Measurements from ENCODE around the gene EXOSC1. TPM values are rescaled to one million over a fixed set of nuclear protein-coding genes. Genes with fewer than 3 reads are reported as not detected.

The EXOSC1 gene
- total RNA-seq, 1 experiment from 2014 or later = 47.1 TPM

DNA sequence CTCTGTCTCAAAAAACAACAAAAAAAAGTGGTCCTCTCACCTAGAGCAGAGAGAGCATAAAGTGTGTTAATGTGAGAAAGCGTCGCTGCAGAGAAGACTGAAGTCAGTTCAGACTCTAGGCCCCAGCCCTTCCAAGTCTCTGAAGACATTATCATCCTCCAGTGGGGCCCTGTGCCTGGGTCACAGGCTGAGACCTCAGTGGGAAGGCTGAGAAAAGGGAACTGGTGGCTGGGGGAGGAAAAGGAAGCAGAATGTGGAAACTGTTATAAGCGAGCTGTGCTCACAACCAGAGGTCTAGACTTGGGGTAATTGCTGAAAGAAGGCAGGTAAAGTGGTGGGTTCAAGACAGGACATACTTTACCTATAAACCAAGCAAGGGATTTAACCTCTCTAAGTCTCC is 39.7 kb downstream of the EXOSC1 start:
- no peak for DNase-seq
- H2AFZ ChIP-seq (ENCODE audit: low read length) = no peak overlapping the region
- no peak overlapping the region for H3K4me2 ChIP-seq (ENCODE audit: low read depth, low read length, poor library complexity, severe bottlenecking)
- H3K27ac ChIP-seq (ENCODE audit: low read length) = no peak overlapping the region
- no peak overlapping the region for H3K4me3 ChIP-seq (ENCODE audit: low read length)
- H3K9ac ChIP-seq (ENCODE audit: low read length) = no peak overlapping the region
- H4K20me1 ChIP-seq (ENCODE audit: insufficient read depth, low read depth, low read length) = no peaks in the 10 kb centered on the region
- H3K9me2 ChIP-seq (replicated peaks; ENCODE audit: insufficient read depth, low read length) = no peaks in the 10 kb centered on the region
- no peaks in the 10 kb centered on the region for H3K79me2 ChIP-seq (ENCODE audit: low read length)
- H3K9me3 ChIP-seq (ENCODE audit: low read length) = no peaks in the 10 kb centered on the region
- peaks cover 6% of the 10 kb centered on the region; the same call in 1 of the 2 replicates for H3K4me1 ChIP-seq (ENCODE audit: low read length)
- no peaks in the 10 kb centered on the region for H3K27me3 ChIP-seq (ENCODE audit: low read length)
- H3K36me3 ChIP-seq (ENCODE audit: insufficient read depth, low read length) = no peaks in the 10 kb centered on the region

DNA sequence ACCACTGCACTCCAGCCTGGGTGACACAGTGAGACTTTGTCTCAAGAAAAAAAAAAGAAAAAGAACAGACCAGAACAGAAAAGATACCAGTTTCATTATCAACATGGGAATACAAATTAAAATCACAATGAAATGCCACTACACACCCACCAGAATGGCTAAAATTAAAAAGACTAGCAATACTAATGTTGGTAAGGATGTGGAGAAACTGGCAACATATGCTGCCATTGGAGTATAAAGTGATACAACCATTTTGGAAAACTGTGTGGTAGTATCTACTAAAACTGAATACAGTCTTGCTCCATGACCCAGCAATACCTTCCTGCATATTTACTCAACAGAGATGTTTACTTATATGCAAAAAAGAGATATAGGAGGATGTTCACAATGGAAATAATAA is 41.8 kb downstream of the EXOSC1 start:
- Histone ChIP-seq H3K4me2 (ENCODE audit: low read depth, low read length, poor library complexity, severe bottlenecking) (no peak overlapping the region), H2AFZ (ENCODE audit: low read length) (no peak overlapping the region), H3K36me3 (ENCODE audit: insufficient read depth, low read length) (no peaks in the 10 kb centered on the region), H3K9me3 (ENCODE audit: low read length) (no peaks in the 10 kb centered on the region), H3K4me3 (ENCODE audit: low read length) (no peak overlapping the region), H4K20me1 (ENCODE audit: insufficient read depth, low read depth, low read length) (no peaks in the 10 kb centered on the region), H3K9ac (ENCODE audit: low read length) (no peak overlapping the region), H3K4me1 (ENCODE audit: low read length) (peaks cover 9% of the 10 kb centered on the region), H3K9me2 (replicated peaks; ENCODE audit: insufficient read depth, low read length) (no peaks in the 10 kb centered on the region), H3K27ac (ENCODE audit: low read length) (no peak overlapping the region), H3K27me3 (ENCODE audit: low read length) (no peaks in the 10 kb centered on the region), H3K79me2 (ENCODE audit: low read length) (peaks cover 10% of the 10 kb centered on the region; the same call in 1 of the 2 replicates)
- no peak for DNase-seq

DNA sequence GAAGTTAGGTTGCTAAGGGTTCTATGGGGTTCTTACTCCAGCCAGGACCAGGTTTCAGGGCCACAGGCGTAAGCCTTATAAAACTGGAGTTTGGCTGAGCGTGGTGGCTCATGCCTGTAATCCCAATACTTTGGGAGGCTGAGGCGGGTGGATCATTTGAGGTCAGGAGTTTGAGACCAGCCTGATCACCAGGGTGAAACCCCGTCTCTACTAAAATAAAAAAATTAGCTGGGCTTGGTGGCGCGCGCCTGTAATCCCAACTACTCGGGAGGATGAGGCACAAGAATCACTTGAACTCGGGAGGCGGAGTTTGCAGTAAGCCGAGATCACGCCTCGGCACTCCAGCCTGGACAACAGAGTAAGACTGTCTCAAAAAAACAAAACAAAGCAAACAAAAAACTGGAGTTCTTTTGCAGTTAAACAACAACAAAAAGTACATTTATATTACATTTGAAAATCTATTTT is 44.3 kb downstream of the EXOSC1 start:
- H3K9ac ChIP-seq (ENCODE audit: low read length) = peak overlapping the region; percentile 67; the same call in 1 of the 2 replicates
- H3K79me2 ChIP-seq (ENCODE audit: low read length) = peaks cover 10% of the 10 kb centered on the region; the same call in 1 of the 2 replicates
- H3K27me3 ChIP-seq (ENCODE audit: low read length) = no peaks in the 10 kb centered on the region
- peak overlapping the region; percentile 82; the same call in 1 of the 2 replicates for H3K4me3 ChIP-seq (ENCODE audit: low read length)
- no peak for DNase-seq
- peak overlapping the region; percentile 56; the same call in 1 of the 2 replicates for H2AFZ ChIP-seq (ENCODE audit: low read length)
- peaks cover 7% of the 10 kb centered on the region for H3K4me1 ChIP-seq (ENCODE audit: low read length)
- no peaks in the 10 kb centered on the region for H3K9me2 ChIP-seq (replicated peaks; ENCODE audit: insufficient read depth, low read length)
- H3K27ac ChIP-seq (ENCODE audit: low read length) = no peak overlapping the region
- H3K9me3 ChIP-seq (ENCODE audit: low read length) = no peaks in the 10 kb centered on the region
- H3K36me3 ChIP-seq (ENCODE audit: insufficient read depth, low read length) = no peaks in the 10 kb centered on the region
- peak overlapping the region; percentile 73 for H3K4me2 ChIP-seq (ENCODE audit: low read depth, low read length, poor library complexity, severe bottlenecking)
- no peaks in the 10 kb centered on the region for H4K20me1 ChIP-seq (ENCODE audit: insufficient read depth, low read depth, low read length)

DNA sequence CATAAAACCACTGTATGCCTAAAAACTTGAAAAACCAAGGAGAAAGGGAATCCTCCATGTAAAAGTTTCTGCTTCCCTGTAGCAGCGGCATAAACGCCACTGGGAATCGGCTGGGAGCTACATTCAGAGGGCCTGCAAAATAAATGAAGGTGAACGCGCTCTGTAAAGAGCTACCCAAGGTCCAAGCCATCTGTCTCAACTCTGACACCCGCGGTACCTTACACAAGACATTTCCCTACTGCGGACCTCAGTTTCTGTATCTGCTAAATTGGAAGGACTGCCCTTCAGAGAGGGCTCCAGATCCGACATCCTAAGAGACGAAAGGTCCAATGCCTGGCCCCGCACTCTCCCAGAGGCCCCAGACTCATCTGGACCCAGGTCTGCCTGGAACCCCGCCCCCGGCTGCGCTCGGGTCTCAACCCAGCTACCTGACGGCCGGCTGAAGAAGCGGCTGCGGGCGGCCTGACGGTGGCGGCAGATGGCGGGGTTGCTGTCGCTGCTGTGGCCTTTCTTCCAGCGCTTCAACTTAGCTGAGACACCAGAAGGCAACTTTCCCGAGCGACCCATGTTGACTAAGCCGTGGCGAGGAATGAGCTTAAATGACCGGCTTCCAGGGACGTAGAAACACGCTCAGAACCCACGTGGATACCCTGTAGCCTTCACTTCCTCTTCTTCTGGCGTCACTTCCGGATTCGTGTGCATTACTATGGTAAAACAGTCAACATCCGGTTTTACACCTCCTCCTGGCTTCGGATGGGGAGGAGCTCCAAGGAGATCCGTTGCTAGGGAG is 44.9 kb downstream of the EXOSC1 start, which contains the start of gene RRP12:
RRP12 (minus strand) TSS at position 676 of the 790 bp plus-strand sequence; CDS start at position 567, 109 bp downstream.
- H3K9ac ChIP-seq (ENCODE audit: low read length) = peak within 1 kb of the TSS; percentile 67
- H2AFZ ChIP-seq (ENCODE audit: low read length) = peak within 1 kb of the TSS; percentile 56; the same call in 1 of the 2 replicates
- H3K36me3 ChIP-seq (ENCODE audit: insufficient read depth, low read length) = no peaks in the 10 kb centered on the region
- H4K20me1 ChIP-seq (ENCODE audit: insufficient read depth, low read depth, low read length) = no peaks in the 10 kb centered on the region
- no peaks in the 10 kb centered on the region for H3K9me2 ChIP-seq (replicated peaks; ENCODE audit: insufficient read depth, low read length)
- H3K27ac ChIP-seq (ENCODE audit: low read length) = peak within 1 kb of the TSS; percentile 34
- DNase-seq = peak; percentile 95
- H3K4me1 ChIP-seq (ENCODE audit: low read length) = peaks cover 7% of the 10 kb centered on the region
- H3K27me3 ChIP-seq (ENCODE audit: low read length) = no peaks in the 10 kb centered on the region
- H3K4me3 ChIP-seq (ENCODE audit: low read length) = peak within 1 kb of the TSS; percentile 82
- no peaks in the 10 kb centered on the region for H3K9me3 ChIP-seq (ENCODE audit: low read length)
- H3K4me2 ChIP-seq (ENCODE audit: low read depth, low read length, poor library complexity, severe bottlenecking) = peak within 1 kb of the TSS; percentile 73
- H3K79me2 ChIP-seq (ENCODE audit: low read length) = peaks cover 10% of the 10 kb centered on the region; the same call in 1 of the 2 replicates

DNA sequence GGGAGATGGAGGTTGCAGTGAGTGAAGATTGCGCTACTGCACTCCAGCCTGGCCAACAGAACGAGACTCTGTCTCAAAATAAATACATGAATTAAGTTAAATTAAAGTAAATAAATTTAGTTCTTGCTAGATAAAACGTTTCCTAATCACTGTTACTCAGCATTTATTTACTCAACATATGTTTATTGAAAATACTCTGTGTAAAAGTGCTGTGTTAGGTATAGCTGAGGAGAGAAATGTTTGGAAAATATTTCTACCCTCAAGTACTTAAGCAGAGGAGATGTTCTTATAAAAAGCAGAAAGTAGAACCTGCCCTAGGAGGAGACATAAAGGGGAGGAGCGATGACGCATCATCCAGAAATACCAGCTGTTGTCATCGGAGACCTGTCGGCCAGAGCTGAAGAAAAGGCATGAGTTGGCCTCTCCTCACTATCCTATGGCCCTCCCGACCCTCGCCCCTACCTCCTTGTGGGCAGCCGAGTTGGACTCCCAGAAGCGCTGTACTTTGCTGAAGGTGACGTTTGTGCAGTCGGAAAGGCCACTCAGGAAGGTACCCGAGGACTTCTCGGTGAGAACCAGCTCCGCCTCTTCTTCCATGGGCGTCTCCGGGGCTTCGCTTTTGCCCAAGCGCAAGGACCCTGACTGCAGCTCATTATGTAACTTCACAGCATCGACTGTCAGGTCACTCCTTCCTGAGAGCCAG is 45.8 kb downstream of the EXOSC1 start:
- H3K4me2 ChIP-seq (ENCODE audit: low read depth, low read length, poor library complexity, severe bottlenecking) = peak overlapping the region; percentile 73
- H3K27ac ChIP-seq (ENCODE audit: low read length) = peak overlapping the region; percentile 34
- no peaks in the 10 kb centered on the region for H3K9me3 ChIP-seq (ENCODE audit: low read length)
- no peaks in the 10 kb centered on the region for H3K27me3 ChIP-seq (ENCODE audit: low read length)
- no peaks in the 10 kb centered on the region for H3K36me3 ChIP-seq (ENCODE audit: insufficient read depth, low read length)
- H3K9me2 ChIP-seq (replicated peaks; ENCODE audit: insufficient read depth, low read length) = no peaks in the 10 kb centered on the region
- H3K4me3 ChIP-seq (ENCODE audit: low read length) = peak overlapping the region; percentile 82
- no peak overlapping the region for H2AFZ ChIP-seq (ENCODE audit: low read length)
- peak; percentile 79 for DNase-seq
- peaks cover 7% of the 10 kb centered on the region for H3K4me1 ChIP-seq (ENCODE audit: low read length)
- peak overlapping the region; percentile 67 for H3K9ac ChIP-seq (ENCODE audit: low read length)
- H4K20me1 ChIP-seq (ENCODE audit: insufficient read depth, low read depth, low read length) = no peaks in the 10 kb centered on the region
- peaks cover 10% of the 10 kb centered on the region; the same call in 1 of the 2 replicates for H3K79me2 ChIP-seq (ENCODE audit: low read length)

DNA sequence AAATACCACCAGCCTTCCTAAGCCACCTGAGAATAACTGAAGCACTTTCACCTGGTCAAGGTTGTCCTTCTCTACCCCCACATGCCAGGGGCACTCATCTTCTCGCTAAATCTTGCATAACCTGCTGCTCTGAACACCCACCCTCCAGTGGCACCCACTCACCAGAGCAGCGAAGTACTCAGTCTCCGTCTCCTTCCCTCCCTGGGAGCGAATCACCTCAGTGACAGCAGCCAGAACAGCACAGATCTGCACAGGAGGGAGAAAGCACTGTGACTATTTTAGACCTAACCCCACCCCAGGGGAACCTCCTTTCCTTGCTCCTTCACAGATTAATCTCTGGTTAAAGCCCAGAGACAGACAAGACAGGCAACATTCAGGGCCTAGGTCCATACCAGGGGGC is 49.8 kb downstream of the EXOSC1 start:
- Histone ChIP-seq H3K9ac (ENCODE audit: low read length) (no peak overlapping the region), H3K9me2 (replicated peaks; ENCODE audit: insufficient read depth, low read length) (no peaks in the 10 kb centered on the region), H3K9me3 (ENCODE audit: low read length) (no peaks in the 10 kb centered on the region), H3K4me1 (ENCODE audit: low read length) (peaks cover 3% of the 10 kb centered on the region; the same call in 1 of the 2 replicates), H3K4me2 (ENCODE audit: low read depth, low read length, poor library complexity, severe bottlenecking) (no peak overlapping the region), H3K27me3 (ENCODE audit: low read length) (no peaks in the 10 kb centered on the region), H4K20me1 (ENCODE audit: insufficient read depth, low read depth, low read length) (no peaks in the 10 kb centered on the region), H3K27ac (ENCODE audit: low read length) (no peak overlapping the region), H3K4me3 (ENCODE audit: low read length) (no peak overlapping the region), H2AFZ (ENCODE audit: low read length) (no peak overlapping the region), H3K36me3 (ENCODE audit: insufficient read depth, low read length) (no peaks in the 10 kb centered on the region), H3K79me2 (ENCODE audit: low read length) (peaks cover 10% of the 10 kb centered on the region; the same call in 1 of the 2 replicates)
- no peak for DNase-seq

DNA sequence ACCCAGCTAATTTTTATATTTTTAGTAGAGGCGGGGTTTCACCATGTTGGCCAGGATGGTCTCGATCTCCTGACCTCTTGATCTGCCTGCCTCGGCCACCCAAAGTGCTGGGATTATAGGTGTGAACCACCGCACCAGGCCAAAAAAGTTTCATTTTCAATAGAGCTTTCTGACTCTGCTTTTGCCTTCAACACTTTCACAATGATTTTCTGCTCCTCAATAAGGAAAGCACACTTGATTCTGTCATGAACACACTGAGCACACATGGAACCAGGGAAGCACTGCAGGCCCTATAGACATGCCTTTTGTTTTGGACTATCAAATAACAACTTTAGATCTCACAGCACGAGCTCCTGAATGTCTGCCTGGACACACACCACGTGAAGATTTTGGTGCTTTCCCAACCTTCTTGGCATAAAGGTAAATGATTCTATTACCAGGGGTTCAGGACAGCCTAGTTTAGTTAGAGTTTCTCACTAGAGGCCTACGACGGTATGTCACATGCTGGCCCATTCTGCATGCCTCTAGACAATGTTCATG is 52.7 kb downstream of the EXOSC1 start:
- Histone ChIP-seq H3K9ac (ENCODE audit: low read length) (no peak overlapping the region), H3K27ac (ENCODE audit: low read length) (no peak overlapping the region), H3K4me1 (ENCODE audit: low read length) (no peaks in the 10 kb centered on the region), H2AFZ (ENCODE audit: low read length) (no peak overlapping the region), H4K20me1 (ENCODE audit: insufficient read depth, low read depth, low read length) (no peaks in the 10 kb centered on the region), H3K36me3 (ENCODE audit: insufficient read depth, low read length) (no peaks in the 10 kb centered on the region), H3K4me2 (ENCODE audit: low read depth, low read length, poor library complexity, severe bottlenecking) (no peak overlapping the region), H3K79me2 (ENCODE audit: low read length) (no peaks in the 10 kb centered on the region), H3K9me3 (ENCODE audit: low read length) (no peaks in the 10 kb centered on the region), H3K9me2 (replicated peaks; ENCODE audit: insufficient read depth, low read length) (no peaks in the 10 kb centered on the region), H3K4me3 (ENCODE audit: low read length) (no peak overlapping the region), H3K27me3 (ENCODE audit: low read length) (no peaks in the 10 kb centered on the region)
- no peak for DNase-seq

DNA sequence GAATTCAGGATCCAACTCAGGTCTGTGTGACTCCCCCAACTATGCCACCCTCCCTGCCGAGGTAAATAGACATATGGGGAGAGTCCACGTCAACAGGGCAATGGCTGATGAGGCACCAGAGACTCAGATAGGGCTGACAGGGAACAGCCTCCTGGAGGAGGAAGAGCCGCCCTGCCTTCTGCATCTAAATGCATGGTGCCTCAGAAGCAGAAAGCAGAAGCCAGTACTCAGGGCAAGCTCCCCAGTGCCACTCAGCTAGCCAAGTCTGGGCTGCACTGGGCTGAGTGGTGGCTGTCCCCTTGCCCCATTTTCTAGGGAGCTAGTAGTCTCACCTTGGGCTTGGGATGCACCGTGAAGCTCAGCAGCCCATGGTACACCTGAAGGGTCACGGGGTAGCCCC is 55.7 kb downstream of the EXOSC1 start:
- no peaks in the 10 kb centered on the region for H3K36me3 ChIP-seq (ENCODE audit: insufficient read depth, low read length)

More for the DNA sequence above, 55.7 kb downstream of the EXOSC1 start:
- Histone ChIP-seq H3K9me3 (ENCODE audit: low read length) (no peaks in the 10 kb centered on the region), H3K9ac (ENCODE audit: low read length) (no peak overlapping the region), H3K9me2 (replicated peaks; ENCODE audit: insufficient read depth, low read length) (no peaks in the 10 kb centered on the region), H3K27me3 (ENCODE audit: low read length) (no peaks in the 10 kb centered on the region), H3K79me2 (ENCODE audit: low read length) (no peaks in the 10 kb centered on the region), H3K4me2 (ENCODE audit: low read depth, low read length, poor library complexity, severe bottlenecking) (no peak overlapping the region), H2AFZ (ENCODE audit: low read length) (no peak overlapping the region), H4K20me1 (ENCODE audit: insufficient read depth, low read depth, low read length) (no peaks in the 10 kb centered on the region), H3K4me1 (ENCODE audit: low read length) (no peaks in the 10 kb centered on the region), H3K4me3 (ENCODE audit: low read length) (no peak overlapping the region), H3K27ac (ENCODE audit: low read length) (no peak overlapping the region)
- DNase-seq = no peak

Measured in Karpas-422 (cell line).